Measurements from ENCODE around the gene GSPT1.
"Not testable (repeated sequence)": the region's sequence is repeated elsewhere in the genome, so short reads cannot be mapped to it uniquely, and the experiment has no call there.

Gene GSPT1

GRCh38 chr16:11950388-11950787, 34.6 kb upstream of the GSPT1 start:
- Histone ChIP-seq H3K27ac (ENCODE audit: insufficient read depth, low read depth, low read length, poor library complexity, severe bottlenecking) (no peak overlapping the region), H3K4me1 (ENCODE audit: control insufficient read depth, insufficient read depth, low read length) (no peaks in the 10 kb centered on the region), H3K9me3 (ENCODE audit: control insufficient read depth, low read length) (no peaks in the 10 kb centered on the region), H3K4me3 (ENCODE audit: insufficient read depth, low read depth, low read length) (no peak overlapping the region), H3K27me3 (ENCODE audit: control insufficient read depth, insufficient read depth, low read length, poor library complexity, severe bottlenecking) (no peaks in the 10 kb centered on the region), H3K36me3 (ENCODE audit: control insufficient read depth, insufficient read depth, low read length) (no peaks in the 10 kb centered on the region)
- WGBS, 2 experiments, result 91% methylated on average over 5 of the region's 5 CpGs

GRCh38 chr16:11949527-11949926, 33.8 kb upstream of the GSPT1 start:
- 15 to 16% methylated on average over 4 of the region's 4 CpGs for WGBS, 2 experiments
- no peaks in the 10 kb centered on the region for H3K36me3 ChIP-seq (ENCODE audit: control insufficient read depth, insufficient read depth, low read length)
- no peak overlapping the region for H3K27ac ChIP-seq (ENCODE audit: insufficient read depth, low read depth, low read length, poor library complexity, severe bottlenecking)
- H3K4me1 ChIP-seq (ENCODE audit: control insufficient read depth, insufficient read depth, low read length), result no peaks in the 10 kb centered on the region
- no peak overlapping the region for H3K4me3 ChIP-seq (ENCODE audit: insufficient read depth, low read depth, low read length)
- no peaks in the 10 kb centered on the region for H3K9me3 ChIP-seq (ENCODE audit: control insufficient read depth, low read length)
- no peaks in the 10 kb centered on the region for H3K27me3 ChIP-seq (ENCODE audit: control insufficient read depth, insufficient read depth, low read length, poor library complexity, severe bottlenecking)

GRCh38 chr16:11948819-11949218, 33.1 kb upstream of the GSPT1 start:
- WGBS, 2 experiments, result 93 to 95% methylated on average over 5 of the region's 5 CpGs
- no peaks in the 10 kb centered on the region for H3K4me1 ChIP-seq (ENCODE audit: control insufficient read depth, insufficient read depth, low read length)
- no peak overlapping the region for H3K4me3 ChIP-seq (ENCODE audit: insufficient read depth, low read depth, low read length)
- H3K36me3 ChIP-seq (ENCODE audit: control insufficient read depth, insufficient read depth, low read length), result no peaks in the 10 kb centered on the region
- no peaks in the 10 kb centered on the region for H3K9me3 ChIP-seq (ENCODE audit: control insufficient read depth, low read length)
- H3K27me3 ChIP-seq (ENCODE audit: control insufficient read depth, insufficient read depth, low read length, poor library complexity, severe bottlenecking), result no peaks in the 10 kb centered on the region
- no peak overlapping the region for H3K27ac ChIP-seq (ENCODE audit: insufficient read depth, low read depth, low read length, poor library complexity, severe bottlenecking)

- 93 to 94% methylated on average over 2 to 3 of the region's 3 CpGs for WGBS, 2 experiments
- Histone ChIP-seq H3K4me3 (ENCODE audit: insufficient read depth, low read depth, low read length) (no peak overlapping the region), H3K27ac (ENCODE audit: insufficient read depth, low read depth, low read length, poor library complexity, severe bottlenecking) (no peak overlapping the region), H3K36me3 (ENCODE audit: control insufficient read depth, insufficient read depth, low read length) (no peaks in the 10 kb centered on the region), H3K27me3 (ENCODE audit: control insufficient read depth, insufficient read depth, low read length, poor library complexity, severe bottlenecking) (no peaks in the 10 kb centered on the region), H3K4me1 (ENCODE audit: control insufficient read depth, insufficient read depth, low read length) (no peaks in the 10 kb centered on the region), H3K9me3 (ENCODE audit: control insufficient read depth, low read length) (no peaks in the 10 kb centered on the region)
Measured at GRCh38 chr16:11946433-11946832, 30.7 kb upstream of the GSPT1 start.

GRCh38 chr16:11941945-11942344, 26.2 kb upstream of the GSPT1 start, which contains the start of gene NPIPB2:
NPIPB2 (minus strand) TSS chr16:11942045; CDS start chr16:11942045, 0 bp downstream.
- not testable (repeated sequence) for H3K36me3 ChIP-seq (ENCODE audit: control insufficient read depth, insufficient read depth, low read length); H3K9me3 ChIP-seq (ENCODE audit: control insufficient read depth, low read length); H3K27me3 ChIP-seq (ENCODE audit: control insufficient read depth, insufficient read depth, low read length, poor library complexity, severe bottlenecking); H3K4me1 ChIP-seq (ENCODE audit: control insufficient read depth, insufficient read depth, low read length); H3K27ac ChIP-seq (ENCODE audit: insufficient read depth, low read depth, low read length, poor library complexity, severe bottlenecking); H3K4me3 ChIP-seq (ENCODE audit: insufficient read depth, low read depth, low read length)
- 98 to 100% methylated on average over 2 to 3 of the region's 4 CpGs for WGBS, 2 experiments

GRCh38 chr16:11927350-11927749, 11.6 kb upstream of the GSPT1 start:
- H3K27ac ChIP-seq (ENCODE audit: insufficient read depth, low read depth, low read length, poor library complexity, severe bottlenecking); H3K4me3 ChIP-seq (ENCODE audit: insufficient read depth, low read depth, low read length); H3K4me1 ChIP-seq (ENCODE audit: control insufficient read depth, insufficient read depth, low read length); H3K9me3 ChIP-seq (ENCODE audit: control insufficient read depth, low read length); H3K27me3 ChIP-seq (ENCODE audit: control insufficient read depth, insufficient read depth, low read length, poor library complexity, severe bottlenecking); H3K36me3 ChIP-seq (ENCODE audit: control insufficient read depth, insufficient read depth, low read length): not testable (repeated sequence)
- WGBS, 2 experiments, result 82 to 83% methylated on average over 11 of the region's 13 CpGs

- H3K9me3 ChIP-seq (ENCODE audit: control insufficient read depth, low read length); H3K27ac ChIP-seq (ENCODE audit: insufficient read depth, low read depth, low read length, poor library complexity, severe bottlenecking); H3K4me3 ChIP-seq (ENCODE audit: insufficient read depth, low read depth, low read length); H3K36me3 ChIP-seq (ENCODE audit: control insufficient read depth, insufficient read depth, low read length); H3K27me3 ChIP-seq (ENCODE audit: control insufficient read depth, insufficient read depth, low read length, poor library complexity, severe bottlenecking); H3K4me1 ChIP-seq (ENCODE audit: control insufficient read depth, insufficient read depth, low read length): not testable (repeated sequence)
- WGBS, 2 experiments, result 89 to 91% methylated on average over 10 of the region's 10 CpGs
Measured at GRCh38 chr16:11924046-11924445, 8.3 kb upstream of the GSPT1 start.

GRCh38 chr16:11916524-11917285, 949 bp upstream of the GSPT1 start:
- Histone ChIP-seq H3K4me3 (ENCODE audit: insufficient read depth, low read depth, low read length) (peak overlapping the region; percentile 78), H3K4me1 (ENCODE audit: control insufficient read depth, insufficient read depth, low read length) (peaks cover 4% of the 10 kb centered on the region), H3K9me3 (ENCODE audit: control insufficient read depth, low read length) (no peaks in the 10 kb centered on the region), H3K36me3 (ENCODE audit: control insufficient read depth, insufficient read depth, low read length) (no peaks in the 10 kb centered on the region), H3K27ac (ENCODE audit: insufficient read depth, low read depth, low read length, poor library complexity, severe bottlenecking) (no peak overlapping the region), H3K27me3 (ENCODE audit: control insufficient read depth, insufficient read depth, low read length, poor library complexity, severe bottlenecking) (no peaks in the 10 kb centered on the region)
- WGBS, 2 experiments, result 81 to 84% methylated on average over 13 of the region's 13 CpGs

GRCh38 chr16:11915114-11915643, 577 bp downstream of the GSPT1 start:
- H3K9me3 ChIP-seq (ENCODE audit: control insufficient read depth, low read length), result no peaks in the 10 kb centered on the region
- no peaks in the 10 kb centered on the region for H3K36me3 ChIP-seq (ENCODE audit: control insufficient read depth, insufficient read depth, low read length)
- H3K27ac ChIP-seq (ENCODE audit: insufficient read depth, low read depth, low read length, poor library complexity, severe bottlenecking), result peak overlapping the region; percentile 38
- H3K27me3 ChIP-seq (ENCODE audit: control insufficient read depth, insufficient read depth, low read length, poor library complexity, severe bottlenecking), result no peaks in the 10 kb centered on the region
- H3K4me3 ChIP-seq (ENCODE audit: insufficient read depth, low read depth, low read length), result peak overlapping the region; percentile 78
- peaks cover 4% of the 10 kb centered on the region for H3K4me1 ChIP-seq (ENCODE audit: control insufficient read depth, insufficient read depth, low read length)
- WGBS, 2 experiments, result 0% methylated on average over 79 of the region's 79 CpGs

GRCh38 chr16:11914210-11915113, 1.3 kb downstream of the GSPT1 start:
- peak overlapping the region; percentile 78 for H3K4me3 ChIP-seq (ENCODE audit: insufficient read depth, low read depth, low read length)
- peaks cover 4% of the 10 kb centered on the region for H3K4me1 ChIP-seq (ENCODE audit: control insufficient read depth, insufficient read depth, low read length)
- H3K9me3 ChIP-seq (ENCODE audit: control insufficient read depth, low read length), result no peaks in the 10 kb centered on the region
- H3K27me3 ChIP-seq (ENCODE audit: control insufficient read depth, insufficient read depth, low read length, poor library complexity, severe bottlenecking), result no peaks in the 10 kb centered on the region
- H3K36me3 ChIP-seq (ENCODE audit: control insufficient read depth, insufficient read depth, low read length), result no peaks in the 10 kb centered on the region
- H3K27ac ChIP-seq (ENCODE audit: insufficient read depth, low read depth, low read length, poor library complexity, severe bottlenecking), result no peak overlapping the region
- 11 to 13% methylated on average over 30 of the region's 30 CpGs for WGBS, 2 experiments

All from ectodermal cell (in vitro differentiated cells).